Endothelial cell of umbilical vein (primary cell): ENCODE results near the gene NXN.

ENCODE experiments used
- CTCF ChIP-seq, 2 donors: IDR thresholded peaks; 1 replicate in 1 of 2; 2 replicates in 1 of 2; pipeline ENCODE4 v1.5.1; 2011; ENCODE audit warnings: low read length in 2 of 2, mild to moderate bottlenecking in 2 of 2, moderate library complexity in 2 of 2, control low read depth in 1 of 2, inconsistent platforms in 1 of 2, low read depth in 1 of 2; ENCODE audit not compliant: insufficient read depth in 1 of 2; ENCODE audit errors: extremely low read depth in 1 of 2
- EZH2 ChIP-seq: IDR thresholded peaks from 2 replicates; pipeline ENCODE4 v1.6.1; 2012; ENCODE audit warnings: borderline replicate concordance, low read depth, mild to moderate bottlenecking, moderate library complexity, low read length, inconsistent platforms; ENCODE audit not compliant: severe bottlenecking
- FOS ChIP-seq: IDR thresholded peaks from 2 replicates; pipeline ENCODE4 v1.6.1; 2011; ENCODE audit warnings: mild to moderate bottlenecking, low read length, moderate library complexity, borderline replicate concordance; ENCODE audit not compliant: insufficient read depth

GRCh38 chr17:949623-950303 lies 29.8 kb downstream of the NXN start:
- no peak for TF ChIP-seq CTCF (IDR thresholded peaks at IDR 0.05; ENCODE audit: extremely low read depth in 1 of 2, insufficient read depth in 1 of 2, low read depth in 1 of 2, low read length in 2 of 2)
- TF ChIP-seq FOS: no peak
- no peak for TF ChIP-seq EZH2
